ENCODE results near the gene NUDT15.

Gene NUDT15

GRCh38 chr13:48037346-48038173 lies at the start of gene NUDT15 (continued):
- TF ChIP-seq GLI2 (tag by site-specific recombination; IDR thresholded peaks at IDR 0.05; ENCODE audit: borderline replicate concordance, low read depth), result no peak
- no peak for TF ChIP-seq ZNF549 (tag by site-specific recombination; IDR thresholded peaks at IDR 0.05)
- TF ChIP-seq, protein P1, sequence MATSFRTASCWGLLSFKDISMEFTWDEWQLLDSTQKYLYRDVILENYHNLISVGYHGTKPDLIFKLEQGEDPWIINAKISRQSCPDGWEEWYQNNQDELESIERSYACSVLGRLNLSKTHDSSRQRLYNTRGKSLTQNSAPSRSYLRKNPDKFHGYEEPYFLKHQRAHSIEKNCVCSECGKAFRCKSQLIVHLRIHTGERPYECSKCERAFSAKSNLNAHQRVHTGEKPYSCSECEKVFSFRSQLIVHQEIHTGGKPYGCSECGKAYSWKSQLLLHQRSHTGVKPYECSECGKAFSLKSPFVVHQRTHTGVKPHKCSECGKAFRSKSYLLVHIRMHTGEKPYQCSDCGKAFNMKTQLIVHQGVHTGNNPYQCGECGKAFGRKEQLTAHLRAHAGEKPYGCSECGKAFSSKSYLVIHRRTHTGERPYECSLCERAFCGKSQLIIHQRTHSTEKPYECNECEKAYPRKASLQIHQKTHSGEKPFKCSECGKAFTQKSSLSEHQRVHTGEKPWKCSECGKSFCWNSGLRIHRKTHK (tag by site-specific recombination; IDR thresholded peaks at IDR 0.05), result no peak
- no peak for TF ChIP-seq RBAK (tag by site-specific recombination; IDR thresholded peaks at IDR 0.05)
- TF ChIP-seq, protein P2, sequence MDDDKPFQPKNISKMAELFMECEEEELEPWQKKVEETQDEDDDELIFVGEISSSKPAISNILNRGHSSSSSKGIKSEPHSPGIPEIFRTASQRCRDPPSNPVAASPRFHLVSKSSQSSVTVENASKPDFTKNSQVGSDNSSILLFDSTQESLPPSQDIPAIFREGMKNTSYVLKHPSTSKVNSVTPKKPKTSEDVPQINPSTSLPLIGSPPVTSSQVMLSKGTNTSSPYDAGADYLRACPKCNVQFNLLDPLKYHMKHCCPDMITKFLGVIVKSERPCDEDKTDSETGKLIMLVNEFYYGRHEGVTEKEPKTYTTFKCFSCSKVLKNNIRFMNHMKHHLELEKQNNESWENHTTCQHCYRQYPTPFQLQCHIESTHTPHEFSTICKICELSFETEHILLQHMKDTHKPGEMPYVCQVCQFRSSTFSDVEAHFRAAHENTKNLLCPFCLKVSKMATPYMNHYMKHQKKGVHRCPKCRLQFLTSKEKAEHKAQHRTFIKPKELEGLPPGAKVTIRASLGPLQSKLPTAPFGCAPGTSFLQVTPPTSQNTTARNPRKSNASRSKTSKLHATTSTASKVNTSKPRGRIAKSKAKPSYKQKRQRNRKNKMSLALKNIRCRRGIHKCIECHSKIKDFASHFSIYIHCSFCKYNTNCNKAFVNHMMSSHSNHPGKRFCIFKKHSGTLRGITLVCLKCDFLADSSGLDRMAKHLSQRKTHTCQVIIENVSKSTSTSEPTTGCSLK (tag by site-specific recombination; IDR thresholded peaks at IDR 0.05), result no peak
- TF ChIP-seq SP7 (tag by site-specific recombination; IDR thresholded peaks at IDR 0.05), result peak; percentile 89
- peak; percentile 61 for TF ChIP-seq ZIC2 (tag by site-specific recombination; IDR thresholded peaks at IDR 0.05)
- no peak for TF ChIP-seq ZNF140 (tag by site-specific recombination; IDR thresholded peaks at IDR 0.05)
- no peak for TF ChIP-seq ZNF529 (tag by site-specific recombination; IDR thresholded peaks at IDR 0.05; ENCODE audit: insufficient replicate concordance)
- TF ChIP-seq ZNF704 (tag by site-specific recombination; IDR thresholded peaks at IDR 0.05), result no peak
- no peak for TF ChIP-seq ZNF785 (tag by site-specific recombination; IDR thresholded peaks at IDR 0.05)
- no peak for TF ChIP-seq ZFP41 (tag by site-specific recombination; IDR thresholded peaks at IDR 0.05; ENCODE audit: borderline replicate concordance)
- no peak for TF ChIP-seq ZNF350 (tag by site-specific recombination; IDR thresholded peaks at IDR 0.05)
- peak; percentile 79 for TF ChIP-seq ZNF335 (tag by site-specific recombination; conservative IDR thresholded peaks at IDR 0.05)
- TF ChIP-seq ZNF280D (tag by site-specific recombination; IDR thresholded peaks at IDR 0.05), result peak; percentile 74; the same call in 1 of the 2 replicates
- TF ChIP-seq OSR2 (tag by site-specific recombination; IDR thresholded peaks at IDR 0.05), result 0 out of 2 replicates have a peak, but pooled peaks have one; percentile 12
- TF ChIP-seq ZFHX2 (tag by site-specific recombination; conservative IDR thresholded peaks at IDR 0.05), result peak; percentile 69
- no peak for TF ChIP-seq ZSCAN23 (tag by site-specific recombination; IDR thresholded peaks at IDR 0.05)
- TF ChIP-seq ZBTB7A (tag by site-specific recombination; IDR thresholded peaks at IDR 0.05; ENCODE audit: low read depth), result no peak
- TF ChIP-seq ZNF596 (tag by site-specific recombination; IDR thresholded peaks at IDR 0.05), result no peak
- TF ChIP-seq ZNF169 (tag by site-specific recombination; IDR thresholded peaks at IDR 0.05), result no peak
- no peak for TF ChIP-seq MYNN (tag by site-specific recombination; IDR thresholded peaks at IDR 0.05; ENCODE audit: borderline replicate concordance)
- TF ChIP-seq ZNF664 (tag by site-specific recombination; IDR thresholded peaks at IDR 0.05), result no peak
- TF ChIP-seq ZNF645 (tag by site-specific recombination; IDR thresholded peaks at IDR 0.05), result no peak
- 0 out of 2 replicates have a peak, but pooled peaks have one; percentile 65 for TF ChIP-seq HOXC10 (CRISPR knock-in tag; IDR thresholded peaks at IDR 0.05)
- no peak for TF ChIP-seq ZNF530 (tag by site-specific recombination; IDR thresholded peaks at IDR 0.05; ENCODE audit: low read depth)
- TF ChIP-seq ZNF155 (tag by site-specific recombination; IDR thresholded peaks at IDR 0.05), result no peak
- peak; percentile 59 for TF ChIP-seq EGR2 (tag by site-specific recombination; IDR thresholded peaks at IDR 0.05; ENCODE audit: low read depth)
- TF ChIP-seq, protein P3, sequence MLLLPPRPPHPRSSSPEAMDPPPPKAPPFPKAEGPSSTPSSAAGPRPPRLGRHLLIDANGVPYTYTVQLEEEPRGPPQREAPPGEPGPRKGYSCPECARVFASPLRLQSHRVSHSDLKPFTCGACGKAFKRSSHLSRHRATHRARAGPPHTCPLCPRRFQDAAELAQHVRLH (tag by site-specific recombination; IDR thresholded peaks at IDR 0.05), result peak; percentile 86
- peak; percentile 85 for TF ChIP-seq ZXDB (tag by site-specific recombination; IDR thresholded peaks at IDR 0.05)
- TF ChIP-seq ZEB2 (tag by site-specific recombination; IDR thresholded peaks at IDR 0.05), result peak; percentile 96
- no peak for TF ChIP-seq ZNF174 (tag by site-specific recombination; IDR thresholded peaks at IDR 0.05)
